GM21381 (cell line): ENCODE measurements around the gene IP6K3.

Experiments used
- ATAC-seq: cut with Tn5 transposase; IDR thresholded peaks from one replicate; pipeline ENCODE4 v1.9.1; 2021; ENCODE audit warnings: mild to moderate bottlenecking, moderate library complexity; ENCODE audit not compliant: unreplicated experiment

Gene IP6K3

GRCh38 chr6:33777398-33778388 is 31.0 kb upstream of the IP6K3 start:
- no peak for ATAC-seq

- no peak for ATAC-seq
Measured at GRCh38 chr6:33776764-33777163, 30.1 kb upstream of the IP6K3 start.

GRCh38 chr6:33776186-33776585 is 29.5 kb upstream of the IP6K3 start:
- ATAC-seq, result no peak

- ATAC-seq, result no peak
Measured at GRCh38 chr6:33774774-33775173, 28.1 kb upstream of the IP6K3 start.

- ATAC-seq, result no peak
Measured at GRCh38 chr6:33772902-33773472, 26.3 kb upstream of the IP6K3 start.

- no peak for ATAC-seq
Measured at GRCh38 chr6:33772082-33772830, 25.6 kb upstream of the IP6K3 start.

GRCh38 chr6:33771146-33772081 is 24.7 kb upstream of the IP6K3 start:
- no peak for ATAC-seq

GRCh38 chr6:33770833-33771145 is 24.1 kb upstream of the IP6K3 start:
- ATAC-seq, result no peak

GRCh38 chr6:33770124-33770832 is 23.6 kb upstream of the IP6K3 start:
- no peak for ATAC-seq

- no peak for ATAC-seq
Measured at GRCh38 chr6:33769248-33769821, 22.6 kb upstream of the IP6K3 start.

- ATAC-seq, result no peak
Measured at GRCh38 chr6:33768644-33769120, 22.0 kb upstream of the IP6K3 start.

GRCh38 chr6:33766921-33767907 is 20.5 kb upstream of the IP6K3 start:
- no peak for ATAC-seq

GRCh38 chr6:33765368-33765767 is 18.7 kb upstream of the IP6K3 start:
- ATAC-seq, result no peak

- no peak for ATAC-seq
Measured at GRCh38 chr6:33764036-33764435, 17.3 kb upstream of the IP6K3 start.

- ATAC-seq, result no peak
Measured at GRCh38 chr6:33763483-33763882, 16.8 kb upstream of the IP6K3 start.

- ATAC-seq, result no peak
Measured at GRCh38 chr6:33762713-33763112, 16.0 kb upstream of the IP6K3 start.

GRCh38 chr6:33761922-33762629 is 15.4 kb upstream of the IP6K3 start:
- no peak for ATAC-seq

GRCh38 chr6:33761581-33761921 is 14.8 kb upstream of the IP6K3 start:
- no peak for ATAC-seq
